ENCODE measurements around the gene KIF21B.
A peak's percentile ranks its signal among the peaks of the same experiment; 100 is the strongest.

KIF21B gene

GRCh38 chr1:200981278-200981677 is 42.2 kb downstream of the KIF21B start:
- no peak overlapping the region for H3K4me3 ChIP-seq (ENCODE audit: low read depth, low read length)
- DNase-seq (ENCODE audit: low read depth) = no peak
- TF ChIP-seq POLR2A (IDR thresholded peaks at IDR 0.05; ENCODE audit: extremely low read depth, insufficient read length) (no peak), MAX (IDR thresholded peaks at IDR 0.05; ENCODE audit: low read depth, low read length) (no peak), MYC (IDR thresholded peaks at IDR 0.05; ENCODE audit: low read depth, low read length) (no peak), CTCF (IDR thresholded peaks at IDR 0.05; ENCODE audit: low read depth, low read length) (no peak)

GRCh38 chr1:200980873-200981272 is 42.6 kb downstream of the KIF21B start:
- H3K4me3 ChIP-seq (ENCODE audit: low read depth, low read length) = no peak overlapping the region
- DNase-seq (ENCODE audit: low read depth) = no peak
- TF ChIP-seq CTCF (IDR thresholded peaks at IDR 0.05; ENCODE audit: low read depth, low read length) = no peak
- TF ChIP-seq MAX (IDR thresholded peaks at IDR 0.05; ENCODE audit: low read depth, low read length) = no peak
- TF ChIP-seq POLR2A (IDR thresholded peaks at IDR 0.05; ENCODE audit: extremely low read depth, insufficient read length) = no peak
- no peak for TF ChIP-seq MYC (IDR thresholded peaks at IDR 0.05; ENCODE audit: low read depth, low read length)

GRCh38 chr1:200980452-200980772 is 43.1 kb downstream of the KIF21B start:
- H3K4me3 ChIP-seq (ENCODE audit: low read depth, low read length) = no peak overlapping the region
- DNase-seq (ENCODE audit: low read depth) = no peak
- TF ChIP-seq POLR2A (IDR thresholded peaks at IDR 0.05; ENCODE audit: extremely low read depth, insufficient read length) (no peak), CTCF (IDR thresholded peaks at IDR 0.05; ENCODE audit: low read depth, low read length) (no peak), MYC (IDR thresholded peaks at IDR 0.05; ENCODE audit: low read depth, low read length) (no peak), MAX (IDR thresholded peaks at IDR 0.05; ENCODE audit: low read depth, low read length) (no peak)

GRCh38 chr1:200979574-200980451 is 43.7 kb downstream of the KIF21B start:
- TF ChIP-seq POLR2A (IDR thresholded peaks at IDR 0.05; ENCODE audit: extremely low read depth, insufficient read length) (no peak), CTCF (IDR thresholded peaks at IDR 0.05; ENCODE audit: low read depth, low read length) (peak; percentile 82)
- peak; percentile 71 for DNase-seq (ENCODE audit: low read depth)
- no peak overlapping the region for H3K4me3 ChIP-seq (ENCODE audit: low read depth, low read length)

GRCh38 chr1:200977071-200977754 is 46.3 kb downstream of the KIF21B start:
- DNase-seq (ENCODE audit: low read depth) = peak; percentile 19
- no peak overlapping the region for H3K4me3 ChIP-seq (ENCODE audit: low read depth, low read length)
- TF ChIP-seq MYC (IDR thresholded peaks at IDR 0.05; ENCODE audit: low read depth, low read length) (no peak), POLR2A (IDR thresholded peaks at IDR 0.05; ENCODE audit: extremely low read depth, insufficient read length) (no peak), CTCF (IDR thresholded peaks at IDR 0.05; ENCODE audit: low read depth, low read length) (no peak), MAX (IDR thresholded peaks at IDR 0.05; ENCODE audit: low read depth, low read length) (no peak)
